ENCODE data around the gene BFAR. TPM values are rescaled to one million over a fixed set of nuclear protein-coding genes. Genes with fewer than 3 reads are reported as not detected.

BFAR gene
- total and polyA plus RNA-seq, 9 of the 15 experiments (the other 6 are each of a cell fraction or from before 2014, with no cell fraction given): 45.0 to 82.6 (median 60.4) TPM

- TF ChIP-seq ZBTB40 (IDR thresholded peaks at IDR 0.05) (peak; percentile 89), ZBTB40 (CRISPR knock-in tag; IDR thresholded peaks at IDR 0.05) (no peak), GTF2F1 (IDR thresholded peaks at IDR 0.05; ENCODE audit: low read depth, low read length) (peak; percentile 66; the same call in 1 of the 2 replicates), ZMIZ1 (IDR thresholded peaks at IDR 0.05; ENCODE audit: low read depth in 2 of 2, low read length in 2 of 2) (peak in 1 of 2 experiments; percentile 79; a peak in 1 of 4 replicates), MBD2 (IDR thresholded peaks at IDR 0.05; ENCODE audit: borderline replicate concordance, low read depth) (peak; percentile 79; the same call in 1 of the 2 replicates), SP1 (CRISPR knock-in tag; IDR thresholded peaks at IDR 0.05) (peak; percentile 71), ZNF12 (CRISPR knock-in tag; IDR thresholded peaks at IDR 0.05) (no peak; the same call in 1 of the 2 replicates), SLC30A9 (CRISPR knock-in tag; IDR thresholded peaks at IDR 0.05) (no peak), SPI1 (IDR thresholded peaks at IDR 0.05; ENCODE audit: borderline replicate concordance, low read depth, low read length) (peak; percentile 68; the same call in 1 of the 2 replicates), SMAD2 (IDR thresholded peaks at IDR 0.05; ENCODE audit: low read depth, low read length) (no peak), SP2 (IDR thresholded peaks at IDR 0.05; ENCODE audit: extremely low read depth, low read depth, low read length, poor library complexity, severe bottlenecking) (peak; percentile 91), HMGXB4 (CRISPR knock-in tag; IDR thresholded peaks at IDR 0.05) (peak; percentile 46; the same call in 1 of the 2 replicates)
Measured at GRCh38 chr16:14632693-14633569, at the start of gene BFAR (continued).

Measured in K562 (cell line).